GM19351 (cell line): ENCODE results near the gene BOLA1.
A peak's percentile ranks its signal among the peaks of the same experiment; 100 is the strongest.
"Not testable (repeated sequence)": the region's sequence is repeated elsewhere in the genome, so short reads cannot be mapped to it uniquely, and the experiment has no call there.

Experiments used
- ATAC-seq: cut with Tn5 transposase; IDR thresholded peaks from one replicate; pipeline ENCODE4 v1.9.1; 2021; ENCODE audit warnings: mild to moderate bottlenecking, moderate library complexity; ENCODE audit not compliant: unreplicated experiment

Gene BOLA1

GRCh38 chr1:149899460-149900284 is at the start of gene BOLA1:
Gene BOLA1, plus strand, starts transcription at chr1:149899568. Its CDS starts 492 bp downstream, at chr1:149900060.
- ATAC-seq: peak; percentile 86

- no peak for ATAC-seq
Observed at GRCh38 chr1:149849947-149850360, 49.4 kb upstream of the BOLA1 start.

GRCh38 chr1:149850732-149851345 is 48.5 kb upstream of the BOLA1 start:
- peak; percentile 56 for ATAC-seq

GRCh38 chr1:149851585-149852213 is 47.7 kb upstream of the BOLA1 start:
- peak; percentile 40 for ATAC-seq

- ATAC-seq: not testable (repeated sequence)
Observed at GRCh38 chr1:149852263-149852662, 47.1 kb upstream of the BOLA1 start.

GRCh38 chr1:149860271-149860670 is 39.1 kb upstream of the BOLA1 start:
- peak; percentile 13 for ATAC-seq

- ATAC-seq: peak; percentile 60
Observed at GRCh38 chr1:149860684-149861496, 38.5 kb upstream of the BOLA1 start.

GRCh38 chr1:149861497-149862054 is 37.8 kb upstream of the BOLA1 start:
- ATAC-seq: peak; percentile 4

- ATAC-seq: not testable (repeated sequence)
Observed at GRCh38 chr1:149866887-149867286, 32.5 kb upstream of the BOLA1 start.

GRCh38 chr1:149873060-149873459 is 26.3 kb upstream of the BOLA1 start:
- ATAC-seq: not testable (repeated sequence)

- no peak for ATAC-seq
Observed at GRCh38 chr1:149877211-149877946, 22.0 kb upstream of the BOLA1 start.

- no peak for ATAC-seq
Observed at GRCh38 chr1:149879556-149879955, 19.8 kb upstream of the BOLA1 start.

- no peak for ATAC-seq
Observed at GRCh38 chr1:149881876-149882275, 17.5 kb upstream of the BOLA1 start.

GRCh38 chr1:149883598-149884247 is 15.6 kb upstream of the BOLA1 start:
- ATAC-seq: no peak

- ATAC-seq: no peak
Observed at GRCh38 chr1:149884433-149885338, 14.7 kb upstream of the BOLA1 start.

GRCh38 chr1:149885339-149886120 is 13.8 kb upstream of the BOLA1 start:
- ATAC-seq: no peak

- not testable (repeated sequence) for ATAC-seq
Observed at GRCh38 chr1:149886121-149886395, 13.3 kb upstream of the BOLA1 start.
